ENCODE measurements around the gene CCNJL.
"Not testable (repeated sequence)": the region's sequence is repeated elsewhere in the genome, so short reads cannot be mapped to it uniquely, and the experiment has no call there.

The CCNJL gene

GRCh38 chr5:160262151-160263074, 50.0 kb downstream of the CCNJL start:
- no peak for DNase-seq (ENCODE audit: low read depth in 2 of 2)

- no peak for DNase-seq (ENCODE audit: low read depth in 2 of 2)
Measured at GRCh38 chr5:160260881-160261815, 51.2 kb downstream of the CCNJL start.

- DNase-seq (ENCODE audit: low read depth in 2 of 2) = no peak
Measured at GRCh38 chr5:160260006-160260775, 52.2 kb downstream of the CCNJL start.

GRCh38 chr5:160259341-160259740, 53.0 kb downstream of the CCNJL start:
- no peak for DNase-seq (ENCODE audit: low read depth in 2 of 2)

GRCh38 chr5:160254706-160255105, 57.7 kb downstream of the CCNJL start:
- no peak for DNase-seq (ENCODE audit: low read depth in 2 of 2)

- DNase-seq (ENCODE audit: low read depth in 2 of 2) = no peak
Measured at GRCh38 chr5:160253441-160253840, 58.9 kb downstream of the CCNJL start.

DNA sequence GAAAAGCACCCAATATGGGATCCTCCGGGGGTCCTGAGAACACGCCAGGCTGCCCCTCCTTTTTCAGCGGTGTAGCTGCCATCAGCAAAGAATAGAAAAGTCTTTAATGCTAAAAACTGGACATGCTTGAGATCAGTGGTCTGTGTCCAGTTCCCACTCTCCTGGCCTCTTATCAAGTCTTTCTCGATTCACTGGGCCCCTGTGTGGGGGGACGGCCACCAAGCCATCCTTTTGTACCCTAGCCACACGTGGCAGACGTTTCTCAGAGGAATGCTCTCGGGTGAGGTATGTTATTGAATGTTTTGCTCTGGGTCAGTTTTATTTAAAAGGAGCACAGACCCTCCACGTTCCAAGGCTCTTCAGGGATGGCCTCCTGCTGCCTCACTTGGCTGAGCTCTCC, 59.4 kb downstream of the CCNJL start:
- no peak for DNase-seq (ENCODE audit: low read depth in 2 of 2)

DNA sequence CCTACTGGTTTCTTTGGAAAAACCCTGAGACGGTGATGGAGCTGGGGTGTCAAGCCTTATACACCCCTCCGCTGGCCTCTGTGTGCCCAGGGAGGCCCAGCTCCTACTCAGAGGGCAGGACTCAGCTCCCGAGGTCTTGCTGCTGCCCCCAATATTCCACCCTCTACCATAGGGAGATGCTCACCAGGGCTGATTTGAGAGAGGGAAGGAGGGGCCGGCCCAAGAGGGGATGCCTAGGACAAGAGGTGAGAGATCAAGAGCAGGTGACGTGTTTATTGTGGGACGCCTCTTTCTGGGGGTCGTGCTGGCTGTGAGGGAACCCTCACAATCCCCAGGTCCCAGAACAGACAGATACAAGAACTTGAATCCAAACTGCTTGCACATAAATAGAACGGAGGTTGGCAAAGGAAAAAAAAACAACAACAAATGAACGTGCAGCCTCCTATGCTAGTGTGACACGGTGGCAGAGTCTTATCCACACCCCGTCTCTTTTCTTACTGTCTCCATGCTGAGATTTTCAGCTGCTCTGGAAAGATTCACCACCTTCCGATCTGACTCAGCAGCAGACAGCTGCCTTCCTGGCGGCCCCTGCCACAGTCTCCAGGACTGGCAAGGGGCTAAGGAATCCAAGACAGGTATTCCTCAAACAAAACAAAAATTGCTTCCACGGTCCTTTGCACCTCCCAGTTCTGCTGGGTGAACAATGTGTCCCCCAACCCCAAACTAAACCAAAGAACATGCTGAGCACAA, 60.8 kb downstream of the CCNJL start:
- DNase-seq (ENCODE audit: low read depth in 2 of 2) = no peak

DNA sequence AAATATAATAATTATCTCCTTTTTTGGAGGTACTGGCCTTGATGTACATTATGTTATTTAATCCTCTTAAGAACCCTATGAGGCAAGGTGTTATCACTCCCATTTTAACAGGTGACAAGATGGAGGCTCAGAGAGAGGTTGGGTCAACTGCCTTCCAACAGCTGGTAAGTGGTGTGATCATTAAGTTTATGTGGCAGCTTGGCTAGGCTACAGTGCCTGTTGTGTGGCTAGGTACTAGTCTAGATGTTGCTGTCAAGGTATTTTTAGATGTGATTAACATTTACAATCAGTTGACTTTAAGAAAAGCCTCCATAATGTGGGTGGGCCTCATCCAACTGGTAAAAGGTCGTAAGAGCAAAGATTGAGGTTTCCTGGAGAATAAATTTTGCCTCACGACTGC, 61.5 kb downstream of the CCNJL start:
- no peak for DNase-seq (ENCODE audit: low read depth in 2 of 2)

DNA sequence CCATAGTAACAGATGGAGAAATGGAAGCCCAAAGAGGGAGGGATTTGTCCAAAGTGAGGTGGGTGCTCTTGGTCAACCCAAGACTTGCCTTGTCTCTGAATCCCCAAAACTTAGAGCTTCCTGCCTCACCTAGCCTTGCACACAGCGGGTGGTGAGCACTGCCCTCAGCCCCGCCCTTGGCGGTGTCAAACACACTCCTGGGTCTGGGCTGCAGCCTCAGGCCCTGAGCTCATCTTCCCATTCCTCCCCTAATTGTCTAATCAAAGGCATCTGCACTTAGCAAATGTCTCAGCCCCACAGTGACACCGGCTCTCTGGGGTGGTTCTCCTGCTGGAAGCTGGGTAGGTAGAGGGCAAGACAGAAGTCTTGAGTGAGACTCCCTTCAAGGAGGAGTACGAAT, 62.1 kb downstream of the CCNJL start:
- DNase-seq (ENCODE audit: low read depth in 2 of 2) = no peak

DNA sequence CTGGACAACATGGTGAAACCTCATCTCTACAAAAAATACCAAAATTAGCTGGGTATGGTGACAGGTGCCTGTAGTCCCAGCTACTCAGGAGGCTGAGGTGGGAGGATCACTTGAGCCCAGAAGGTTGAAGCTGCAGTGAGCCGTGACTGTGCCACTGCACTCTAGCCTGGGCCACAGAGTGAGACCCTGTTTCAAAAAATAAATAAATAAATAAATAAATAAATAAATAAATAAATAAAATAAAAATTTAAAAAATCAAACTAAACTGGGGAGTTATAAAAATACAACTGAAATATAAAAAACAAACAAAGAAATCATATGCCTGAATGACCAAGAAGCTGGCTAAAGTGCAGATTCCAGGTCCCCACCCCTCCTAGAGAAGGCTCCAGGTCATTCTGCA, 62.8 kb downstream of the CCNJL start:
- DNase-seq (ENCODE audit: low read depth in 2 of 2) = not testable (repeated sequence)

GRCh38 chr5:160245506-160246086, 66.8 kb downstream of the CCNJL start:
- no peak for DNase-seq (ENCODE audit: low read depth in 2 of 2)

DNA sequence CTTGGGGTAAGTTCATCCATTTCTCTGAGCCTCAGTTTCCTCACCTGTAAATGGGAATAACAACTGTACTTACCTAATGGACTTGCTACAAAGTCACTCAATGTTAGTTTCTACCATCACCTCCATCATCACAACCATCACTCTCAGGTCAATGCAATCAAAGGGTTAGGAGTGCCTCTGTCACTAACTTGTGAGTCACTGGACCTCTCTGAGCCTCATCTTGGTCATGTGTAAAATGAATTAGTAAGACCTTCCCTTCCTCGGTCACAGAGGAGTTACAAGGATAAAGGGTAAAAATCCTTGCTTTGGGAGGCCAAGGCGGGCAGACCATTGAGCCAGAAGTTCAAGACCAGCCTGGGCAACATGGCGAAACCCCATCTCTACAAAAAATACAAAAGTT, 70.2 kb downstream of the CCNJL start:
- DNase-seq (ENCODE audit: low read depth in 2 of 2) = no peak

DNA sequence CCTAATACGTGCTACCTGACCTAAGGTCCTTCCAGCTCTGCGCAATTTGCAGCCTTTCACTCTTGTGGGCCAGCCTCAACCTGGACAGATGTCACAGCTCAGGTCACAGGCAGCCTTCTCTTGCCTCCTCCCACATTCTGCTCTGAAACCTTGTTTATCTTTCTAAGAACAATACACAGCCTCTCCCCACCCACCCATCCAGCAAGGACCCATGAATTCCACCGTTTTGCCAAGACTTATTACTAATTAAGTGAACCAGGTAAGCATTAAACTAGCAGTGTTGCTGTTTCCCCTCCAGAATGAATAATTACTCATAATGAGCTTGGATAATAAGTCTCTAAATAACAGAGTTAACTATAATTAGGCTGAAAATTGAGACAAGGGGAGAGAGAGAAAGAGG, 72.0 kb downstream of the CCNJL start:
- no peak for DNase-seq (ENCODE audit: low read depth in 2 of 2)

- no peak for DNase-seq (ENCODE audit: low read depth in 2 of 2)
Measured at GRCh38 chr5:160237571-160238093, 74.7 kb downstream of the CCNJL start.

GRCh38 chr5:160235731-160236130, 76.6 kb downstream of the CCNJL start:
- DNase-seq (ENCODE audit: low read depth in 2 of 2) = no peak

GRCh38 chr5:160233215-160233614, 79.1 kb downstream of the CCNJL start:
- DNase-seq (ENCODE audit: low read depth in 2 of 2) = no peak

GRCh38 chr5:160231783-160232342, 80.5 kb downstream of the CCNJL start:
- no peak for DNase-seq (ENCODE audit: low read depth in 2 of 2)

- DNase-seq (ENCODE audit: low read depth in 2 of 2) = no peak
Measured at GRCh38 chr5:160230686-160231527, 81.5 kb downstream of the CCNJL start.
